Heart right ventricle (tissue), 16 donors: Measurements from ENCODE around the gene NUP214. TPM values are rescaled to one million over a fixed set of nuclear protein-coding genes. Genes with fewer than 3 reads are reported as not detected.

Source experiments
- ATAC-seq, 8 donors: fragments of 200-7000 bp; cut with Tn5 transposase; one replicate each; pipeline ENCODE4 v1.9.1; 2020; ENCODE audit warnings: mild to moderate bottlenecking in 8 of 8, moderate library complexity in 8 of 8, moderate number of reproducible peaks in 1 of 8
- DNase-seq, 2 donors: peaks; one replicate each; pipeline ENCODE4 v3.0.0-alpha.2; 2020
- H3K27ac ChIP-seq, 10 donors: fragments of 200-600 bp; sonication (generic) in 2 of 10; one replicate each; pipeline versions ENCODE4 v1.5.0 to v1.8.0; 2020 to 2022; ENCODE audit warnings: mild to moderate bottlenecking in 3 of 10
- H3K27me3 ChIP-seq, 7 donors: fragments of 200-600 bp; one replicate each; pipeline ENCODE4 v1.8.0; 2021 to 2022; ENCODE audit warnings: mild to moderate bottlenecking in 2 of 7
- H3K36me3 ChIP-seq, 9 donors: fragments of 200-600 bp; sonication (generic) in 1 of 9; one replicate each; pipeline versions ENCODE4 v1.5.0 to v1.8.0; 2020 to 2022; ENCODE audit warnings: mild to moderate bottlenecking in 2 of 9
- H3K4me1 ChIP-seq, 9 donors: fragments of 200-600 bp; sonication (generic) in 1 of 9; one replicate each; pipeline versions ENCODE4 v1.5.0 to v1.8.0; 2020 to 2022; ENCODE audit warnings: mild to moderate bottlenecking in 4 of 9
- H3K4me3 ChIP-seq, 10 donors: fragments of 200-600 bp; sonication (generic) in 2 of 10; one replicate each; pipeline versions ENCODE4 v1.5.0 to v1.8.0; 2020 to 2022; ENCODE audit warnings: mild to moderate bottlenecking in 7 of 10, moderate library complexity in 2 of 10
- H3K9me3 ChIP-seq, 11 donors: fragments of 200-600 bp in 10 of 11; sonication (generic) in 2 of 11; one replicate each; pipeline versions ENCODE4 v1.5.0 to v1.8.0; 2013 to 2022; ENCODE audit warnings: mild to moderate bottlenecking in 2 of 11, control low read depth in 1 of 11, moderate library complexity in 1 of 11
- WGBS, 2 donors: extraction: QIAGEN DNeasy Blood & Tissue Kit; methylation state at CpG; one replicate each; pipeline ENCODE4 v1.1.7; 2013; ENCODE audit warnings: inconsistent platforms in 1 of 2; 5-methylcytosine and 5-hydroxymethylcytosine counted together
- intact Hi-C, 10 donors: fragments of 100-400 bp; cut with DNase I; formaldehyde crosslinking; loops; one replicate each; pipeline versions ENCODE4 v1.11.1 to v1.14.2; 2022
- polyA plus RNA-seq, 2 donors: library from polyadenylated mRNA; stranded (reverse); fragments of 200-250 nt; gene quantifications; one replicate each; pipeline ENCODE4 v1.2.3, GENCODE V29; 2013
- total RNA-seq, 10 donors: library from RNA; stranded (reverse); fragmentation: NEBNext Ultra II Directional in 3 of 10; extraction: Animal tissue kit (Norgen Biotek cat#: 25700) in 3 of 10; gene quantifications; one replicate each; pipeline versions ENCODE4 v1.2.1 to v1.2.4, GENCODE V29; 2021 to 2023
- TF ChIP-seq, protein P1 (sequence below), 9 donors: fragments of 200-600 bp; sonication (generic) in 2 of 9; IDR thresholded peaks; one replicate each; pipeline versions ENCODE4 v1.5.0 to v1.8.0; 2021 to 2022; ENCODE audit warnings: antibody characterized with exemption in 9 of 9, mild to moderate bottlenecking in 5 of 9, moderate library complexity in 1 of 9
- donor health status: Arrhythmogenic right ventricular cardiomyopathy.
- donor health status: ischemic (EF 13 %, LVEDD 7.1; RV severe dilation, severe dysfunction).
- donor health status: healthy with polysubstance abuse.
- donor health status: DM: no; HTN: yes; CAD: no.
- donor health status: DM: no; HTN: no; CAD: no.
- donor health status: ischemic (EF 25% LVEDD 6.9; RV normal size, moderate dysfunction).
- donor health status: ischemic (EF 25% LVEDD 5.7; RV mildly dilated, moderate dysfunction).
- donor health status: healthy.
- donor health status: DM: yes; HTN: yes; CAD: no.
- donor health status: Ischemic cardiomyopathy.
- donor health status: ischemic (EF 35%, LVEDD 5.7; RV mildly dilated, moderate dysfunction).
- donor health status: nonischemic (EF 11% LVEDD 7.7; RV severe dilation, severe dysfunction).
- donor health status: DM: yes; HTN: yes; CAD: no.
- donor health status: PGD.
- donor health status: ischemic (EF 29% LVEDD 5.4; RV normal size, mild dysfunction).
- donor health status: nonischemic (EF 23%, LVEDD 6.1; RV moderate dilation, normal function).

Gene NUP214
- total and polyA plus RNA-seq, 12 donors = 13.8 to 27.1 (median 22.9) TPM

DNA sequence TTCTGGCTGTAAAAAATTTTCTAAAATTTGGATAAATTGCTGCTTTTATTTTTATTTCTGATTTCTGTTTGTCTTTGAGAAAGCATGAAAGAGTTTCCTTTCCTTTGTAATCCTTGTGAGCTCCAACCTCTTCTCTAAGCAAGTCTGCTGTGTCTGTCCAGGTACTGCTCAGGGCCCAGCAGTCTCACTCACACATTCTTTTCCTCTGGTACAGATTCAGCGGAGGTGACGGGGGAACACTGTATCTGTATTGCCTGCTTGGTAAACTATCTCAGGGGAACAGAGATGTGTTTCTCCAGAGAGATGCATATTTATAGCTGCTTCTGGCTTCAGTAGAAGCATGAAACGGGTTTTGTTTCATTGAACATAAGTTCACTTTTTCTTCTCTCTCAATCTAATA lies 60.5 kb downstream of the NUP214 start:
- WGBS, 2 donors = 67 to 71% methylated on average over 3 of the region's 3 CpGs
- TF ChIP-seq, protein P1, sequence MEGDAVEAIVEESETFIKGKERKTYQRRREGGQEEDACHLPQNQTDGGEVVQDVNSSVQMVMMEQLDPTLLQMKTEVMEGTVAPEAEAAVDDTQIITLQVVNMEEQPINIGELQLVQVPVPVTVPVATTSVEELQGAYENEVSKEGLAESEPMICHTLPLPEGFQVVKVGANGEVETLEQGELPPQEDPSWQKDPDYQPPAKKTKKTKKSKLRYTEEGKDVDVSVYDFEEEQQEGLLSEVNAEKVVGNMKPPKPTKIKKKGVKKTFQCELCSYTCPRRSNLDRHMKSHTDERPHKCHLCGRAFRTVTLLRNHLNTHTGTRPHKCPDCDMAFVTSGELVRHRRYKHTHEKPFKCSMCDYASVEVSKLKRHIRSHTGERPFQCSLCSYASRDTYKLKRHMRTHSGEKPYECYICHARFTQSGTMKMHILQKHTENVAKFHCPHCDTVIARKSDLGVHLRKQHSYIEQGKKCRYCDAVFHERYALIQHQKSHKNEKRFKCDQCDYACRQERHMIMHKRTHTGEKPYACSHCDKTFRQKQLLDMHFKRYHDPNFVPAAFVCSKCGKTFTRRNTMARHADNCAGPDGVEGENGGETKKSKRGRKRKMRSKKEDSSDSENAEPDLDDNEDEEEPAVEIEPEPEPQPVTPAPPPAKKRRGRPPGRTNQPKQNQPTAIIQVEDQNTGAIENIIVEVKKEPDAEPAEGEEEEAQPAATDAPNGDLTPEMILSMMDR (IDR thresholded peaks at IDR 0.05) = no peak
- H3K9me3 ChIP-seq = no peaks in the 10 kb centered on the region
- H3K36me3 ChIP-seq = peaks cover 0 to 100% (median 30%) of the 10 kb centered on the region in 9 donors
- H3K4me3 ChIP-seq = no peak overlapping the region
- no peak overlapping the region for H3K27ac ChIP-seq
- ATAC-seq = peak in 2 of 8 donors; percentile 67 to 70
- peaks cover 0 to 11% (median under 1%) of the 10 kb centered on the region in 9 donors for H3K4me1 ChIP-seq
- no peak for DNase-seq
- H3K27me3 ChIP-seq = no peaks in the 10 kb centered on the region
- intact Hi-C loops = loop anchor here in 2 of 10 donors (10.0 kb wide), 1 partner anchor 89 kb away; the partner anchor contains the start of gene FAM78A (in 2 of the 2)

DNA sequence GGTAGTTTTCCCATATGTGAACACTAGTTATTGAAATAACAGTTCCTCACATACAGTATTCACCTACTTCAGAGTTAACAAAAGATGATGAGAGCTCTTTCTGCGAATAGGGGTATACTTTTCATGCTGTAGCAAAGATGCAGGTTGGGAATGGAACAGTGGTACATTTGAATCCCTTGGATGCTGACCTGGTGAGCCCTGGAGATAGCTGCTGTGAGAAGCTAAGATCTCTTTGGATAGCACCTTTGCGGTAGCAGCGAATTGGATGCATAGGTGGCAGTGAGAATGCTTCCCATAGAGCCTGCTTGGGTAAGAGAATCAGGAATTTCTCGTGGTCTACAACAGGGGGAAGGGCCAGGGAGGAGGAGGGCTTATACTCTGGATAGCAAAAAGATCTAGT lies 61.2 kb downstream of the NUP214 start:
- Histone ChIP-seq H3K27me3 (no peaks in the 10 kb centered on the region), H3K36me3 (peaks cover 0 to 100% (median 30%) of the 10 kb centered on the region in 9 donors), H3K4me3 (no peak overlapping the region), H3K27ac (no peak overlapping the region), H3K4me1 (peaks cover 0 to 7% (median 0%) of the 10 kb centered on the region in 9 donors), H3K9me3 (no peaks in the 10 kb centered on the region)
- intact Hi-C loops = loop anchor here in 2 of 10 donors (10.0 kb wide), 1 partner anchor 88 kb away; the partner anchor contains the start of gene FAM78A (in 2 of the 2)
- TF ChIP-seq, protein P1 (IDR thresholded peaks at IDR 0.05) = no peak
- DNase-seq (no peak), ATAC-seq (no peak)
- 91 to 92% methylated on average over 4 of the region's 4 CpGs for WGBS, 2 donors

DNA sequence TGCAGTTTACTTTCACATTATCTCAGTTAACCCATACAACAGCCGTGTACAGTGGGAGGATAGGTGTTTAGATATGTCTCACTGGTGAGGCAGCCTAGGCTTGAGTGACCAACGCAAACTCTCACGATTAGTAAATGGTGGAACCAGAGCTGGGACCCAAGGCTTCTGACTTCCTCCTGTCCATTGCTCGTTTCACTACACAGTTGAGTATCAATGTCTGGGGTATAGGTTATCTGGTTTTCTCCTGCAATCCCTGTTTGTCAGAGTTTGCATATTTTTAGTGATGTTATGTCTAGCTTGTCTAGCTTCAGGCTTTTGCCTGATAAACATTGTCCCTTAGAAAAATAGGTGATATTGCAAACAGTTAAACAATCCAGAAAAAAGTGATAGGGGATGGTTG lies 62.6 kb downstream of the NUP214 start:
- no peaks in the 10 kb centered on the region for H3K27me3 ChIP-seq
- H3K9me3 ChIP-seq = no peaks in the 10 kb centered on the region
- TF ChIP-seq, protein P1 (IDR thresholded peaks at IDR 0.05) = no peak
- intact Hi-C loops = loop anchor here in 2 of 10 donors (10.0 kb wide), 1 partner anchor 87 kb away; the partner anchor contains the start of gene FAM78A (in 2 of the 2)
- H3K27ac ChIP-seq = no peak overlapping the region
- DNase-seq (no peak), ATAC-seq (no peak)
- H3K4me3 ChIP-seq = no peak overlapping the region
- 92 to 93% methylated on average over 4 of the region's 4 CpGs for WGBS, 2 donors
- H3K4me1 ChIP-seq = peaks cover 0 to 7% (median 0%) of the 10 kb centered on the region in 9 donors
- H3K36me3 ChIP-seq = peaks cover 0 to 100% (median 30%) of the 10 kb centered on the region in 9 donors

DNA sequence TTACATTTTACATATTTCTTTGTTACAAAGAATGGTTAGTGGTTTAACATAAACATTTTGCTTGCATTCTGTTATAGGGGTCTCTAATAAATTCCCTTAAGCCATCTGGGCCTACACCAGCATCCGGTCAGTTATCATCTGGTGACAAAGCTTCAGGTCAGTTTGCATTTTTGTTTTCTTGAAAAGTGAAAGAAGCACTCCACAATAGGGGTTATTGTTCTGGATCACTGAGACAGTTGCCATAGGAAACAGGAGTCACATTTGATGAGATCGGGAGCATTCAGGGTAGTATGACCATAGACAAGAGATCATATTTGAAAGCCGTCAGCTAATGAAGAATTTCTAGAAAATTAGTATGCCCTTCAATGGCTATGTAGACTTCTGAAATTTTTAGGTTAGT lies 63.6 kb downstream of the NUP214 start:
- TF ChIP-seq, protein P1 (IDR thresholded peaks at IDR 0.05) = no peak
- no peaks in the 10 kb centered on the region for H3K27me3 ChIP-seq
- DNase-seq (no peak), ATAC-seq (no peak)
- H3K4me1 ChIP-seq = peaks cover 0 to 7% (median 0%) of the 10 kb centered on the region in 9 donors
- WGBS, 2 donors = 92 to 93% methylated on average over 3 of the region's 3 CpGs
- intact Hi-C loops = loop anchor here in 2 of 10 donors (10.0 kb wide), 1 partner anchor 86 kb away; the partner anchor contains the start of gene FAM78A (in 2 of the 2)
- H3K9me3 ChIP-seq = no peaks in the 10 kb centered on the region
- no peak overlapping the region for H3K27ac ChIP-seq
- peaks cover 0 to 100% (median 30%) of the 10 kb centered on the region in 9 donors for H3K36me3 ChIP-seq
- no peak overlapping the region for H3K4me3 ChIP-seq
